ENCODE results near the gene HOGA1. TPM values are rescaled to one million over a fixed set of nuclear protein-coding genes. Genes with fewer than 3 reads are reported as not detected.

Gene HOGA1
- polyA plus RNA-seq, 1 of the 3 experiments (the other 2 are of a cell fraction) = 2.9 TPM

DNA sequence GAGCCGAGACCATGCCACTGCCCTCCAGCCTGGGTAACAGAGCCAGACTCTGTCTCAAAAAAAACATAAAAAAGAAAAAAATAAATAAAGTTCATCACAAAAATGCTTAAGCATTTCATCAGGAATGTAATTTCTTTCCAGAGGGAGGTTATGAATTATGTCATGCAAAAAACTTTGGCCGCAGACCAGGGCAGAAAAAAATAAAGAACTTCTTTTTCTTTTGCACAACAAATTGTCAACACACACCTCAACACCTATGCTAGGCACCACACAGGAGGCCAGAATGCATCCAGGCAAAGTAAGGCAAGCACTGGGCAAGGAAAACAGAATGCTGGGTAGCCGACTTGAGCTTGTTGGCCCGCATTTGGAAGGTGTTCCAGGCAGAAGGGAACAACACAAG lies 9.2 kb downstream of the HOGA1 start (continued):
- TF ChIP-seq FOSL2 (IDR thresholded peaks at IDR 0.05; ENCODE audit: borderline replicate concordance, low read depth) (no peak), RFX5 (IDR thresholded peaks at IDR 0.05; ENCODE audit: low read length) (no peak), EP300 (IDR thresholded peaks at IDR 0.05; ENCODE audit: borderline replicate concordance in 1 of 2, low read depth in 1 of 2, low read length in 1 of 2) (no peak), TEAD4 (IDR thresholded peaks at IDR 0.05; ENCODE audit: borderline replicate concordance, insufficient read depth) (0 out of 2 replicates have a peak, but pooled peaks have one; percentile 18), YY1 (IDR thresholded peaks at IDR 0.05; ENCODE audit: low read depth) (no peak), NRF1 (IDR thresholded peaks at IDR 0.05; ENCODE audit: low read depth, low read length) (no peak), RAD21 (IDR thresholded peaks at IDR 0.05; ENCODE audit: low read length) (no peak), ELF1 (IDR thresholded peaks at IDR 0.05) (no peak), SIN3A (IDR thresholded peaks at IDR 0.05; ENCODE audit: borderline replicate concordance, low read depth, low read length) (no peak), MXI1 (IDR thresholded peaks at IDR 0.05; ENCODE audit: low read depth, low read length) (no peak), MEF2A (IDR thresholded peaks at IDR 0.05; ENCODE audit: borderline replicate concordance, low read depth) (no peak), SMC3 (IDR thresholded peaks at IDR 0.05; ENCODE audit: low read depth, low read length) (no peak)
- TF ChIP-seq, protein P1, sequence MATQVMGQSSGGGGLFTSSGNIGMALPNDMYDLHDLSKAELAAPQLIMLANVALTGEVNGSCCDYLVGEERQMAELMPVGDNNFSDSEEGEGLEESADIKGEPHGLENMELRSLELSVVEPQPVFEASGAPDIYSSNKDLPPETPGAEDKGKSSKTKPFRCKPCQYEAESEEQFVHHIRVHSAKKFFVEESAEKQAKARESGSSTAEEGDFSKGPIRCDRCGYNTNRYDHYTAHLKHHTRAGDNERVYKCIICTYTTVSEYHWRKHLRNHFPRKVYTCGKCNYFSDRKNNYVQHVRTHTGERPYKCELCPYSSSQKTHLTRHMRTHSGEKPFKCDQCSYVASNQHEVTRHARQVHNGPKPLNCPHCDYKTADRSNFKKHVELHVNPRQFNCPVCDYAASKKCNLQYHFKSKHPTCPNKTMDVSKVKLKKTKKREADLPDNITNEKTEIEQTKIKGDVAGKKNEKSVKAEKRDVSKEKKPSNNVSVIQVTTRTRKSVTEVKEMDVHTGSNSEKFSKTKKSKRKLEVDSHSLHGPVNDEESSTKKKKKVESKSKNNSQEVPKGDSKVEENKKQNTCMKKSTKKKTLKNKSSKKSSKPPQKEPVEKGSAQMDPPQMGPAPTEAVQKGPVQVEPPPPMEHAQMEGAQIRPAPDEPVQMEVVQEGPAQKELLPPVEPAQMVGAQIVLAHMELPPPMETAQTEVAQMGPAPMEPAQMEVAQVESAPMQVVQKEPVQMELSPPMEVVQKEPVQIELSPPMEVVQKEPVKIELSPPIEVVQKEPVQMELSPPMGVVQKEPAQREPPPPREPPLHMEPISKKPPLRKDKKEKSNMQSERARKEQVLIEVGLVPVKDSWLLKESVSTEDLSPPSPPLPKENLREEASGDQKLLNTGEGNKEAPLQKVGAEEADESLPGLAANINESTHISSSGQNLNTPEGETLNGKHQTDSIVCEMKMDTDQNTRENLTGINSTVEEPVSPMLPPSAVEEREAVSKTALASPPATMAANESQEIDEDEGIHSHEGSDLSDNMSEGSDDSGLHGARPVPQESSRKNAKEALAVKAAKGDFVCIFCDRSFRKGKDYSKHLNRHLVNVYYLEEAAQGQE (IDR thresholded peaks at IDR 0.05; ENCODE audit: low read depth, low read length) = no peak
- TF ChIP-seq, protein P2, sequence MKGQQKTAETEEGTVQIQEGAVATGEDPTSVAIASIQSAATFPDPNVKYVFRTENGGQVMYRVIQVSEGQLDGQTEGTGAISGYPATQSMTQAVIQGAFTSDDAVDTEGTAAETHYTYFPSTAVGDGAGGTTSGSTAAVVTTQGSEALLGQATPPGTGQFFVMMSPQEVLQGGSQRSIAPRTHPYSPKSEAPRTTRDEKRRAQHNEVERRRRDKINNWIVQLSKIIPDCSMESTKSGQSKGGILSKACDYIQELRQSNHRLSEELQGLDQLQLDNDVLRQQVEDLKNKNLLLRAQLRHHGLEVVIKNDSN (IDR thresholded peaks at IDR 0.05; ENCODE audit: borderline replicate concordance, low read depth) = no peak
- TF ChIP-seq, protein P3, sequence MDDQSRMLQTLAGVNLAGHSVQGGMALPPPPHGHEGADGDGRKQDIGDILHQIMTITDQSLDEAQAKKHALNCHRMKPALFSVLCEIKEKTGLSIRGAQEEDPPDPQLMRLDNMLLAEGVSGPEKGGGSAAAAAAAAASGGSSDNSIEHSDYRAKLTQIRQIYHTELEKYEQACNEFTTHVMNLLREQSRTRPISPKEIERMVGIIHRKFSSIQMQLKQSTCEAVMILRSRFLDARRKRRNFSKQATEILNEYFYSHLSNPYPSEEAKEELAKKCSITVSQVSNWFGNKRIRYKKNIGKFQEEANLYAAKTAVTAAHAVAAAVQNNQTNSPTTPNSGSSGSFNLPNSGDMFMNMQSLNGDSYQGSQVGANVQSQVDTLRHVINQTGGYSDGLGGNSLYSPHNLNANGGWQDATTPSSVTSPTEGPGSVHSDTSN (IDR thresholded peaks at IDR 0.05) = peak; percentile 33; the same call in 1 of the 2 replicates
